Cardiac fibroblast (primary cell): ENCODE data around the gene C13orf42.

ENCODE experiments used
- DNase-seq, 2 donors: peaks; one replicate each; pipeline versions ENCODE4 v3.0.0 to v3.0.0-alpha.2; 2010; ENCODE audit warnings: low read depth in 2 of 2
- H3K4me3 ChIP-seq, 2 donors: replicated peaks in 1 of 2; 1 replicate in 1 of 2; 2 replicates in 1 of 2; pipeline ENCODE4 v1.5.1; 2011; ENCODE audit warnings: low read depth in 2 of 2, low read length in 2 of 2, mild to moderate bottlenecking in 2 of 2, moderate library complexity in 1 of 2
- CTCF ChIP-seq: IDR thresholded peaks from one replicate; pipeline ENCODE4 v1.5.1; 2011; ENCODE audit warnings: low read depth, mild to moderate bottlenecking, low read length, inconsistent platforms

The C13orf42 gene

GRCh38 chr13:51154029-51154555 is 43.0 kb upstream of the C13orf42 start:
- no peak for TF ChIP-seq CTCF
- no peak overlapping the region for H3K4me3 ChIP-seq
- peak; percentile 38 to 76 for DNase-seq

GRCh38 chr13:51153527-51153926 is 42.5 kb upstream of the C13orf42 start:
- no peak for TF ChIP-seq CTCF
- H3K4me3 ChIP-seq: no peak overlapping the region
- DNase-seq: peak in 1 of 2 donors; percentile 27

GRCh38 chr13:51152701-51153100 is 41.6 kb upstream of the C13orf42 start:
- no peak for TF ChIP-seq CTCF
- peak in 1 of 2 donors; percentile 11 for DNase-seq
- H3K4me3 ChIP-seq: no peak overlapping the region

- no peak overlapping the region for H3K4me3 ChIP-seq
- no peak for TF ChIP-seq CTCF
- no peak for DNase-seq
These were observed 40.4 kb upstream of the C13orf42 start for GRCh38 chr13:51151463-51151862.

GRCh38 chr13:51148952-51149573 is 38.0 kb upstream of the C13orf42 start:
- TF ChIP-seq CTCF: peak; percentile 77
- H3K4me3 ChIP-seq: no peak overlapping the region
- DNase-seq: peak; percentile 77 to 81

- DNase-seq: peak in 1 of 2 donors; percentile 5
- H3K4me3 ChIP-seq: no peak overlapping the region
- TF ChIP-seq CTCF: no peak
These were observed 37.3 kb upstream of the C13orf42 start for GRCh38 chr13:51148223-51148951.
